GM18907 (cell line): ENCODE measurements around the gene DBET.
"Not testable (repeated sequence)": the region's sequence is repeated elsewhere in the genome, so short reads cannot be mapped to it uniquely, and the experiment has no call there.

ENCODE experiments used
- ATAC-seq: cut with Tn5 transposase; IDR thresholded peaks from one replicate; pipeline ENCODE4 v1.9.1; 2021; ENCODE audit warnings: mild to moderate bottlenecking, moderate library complexity; ENCODE audit not compliant: unreplicated experiment

Gene DBET

DNA sequence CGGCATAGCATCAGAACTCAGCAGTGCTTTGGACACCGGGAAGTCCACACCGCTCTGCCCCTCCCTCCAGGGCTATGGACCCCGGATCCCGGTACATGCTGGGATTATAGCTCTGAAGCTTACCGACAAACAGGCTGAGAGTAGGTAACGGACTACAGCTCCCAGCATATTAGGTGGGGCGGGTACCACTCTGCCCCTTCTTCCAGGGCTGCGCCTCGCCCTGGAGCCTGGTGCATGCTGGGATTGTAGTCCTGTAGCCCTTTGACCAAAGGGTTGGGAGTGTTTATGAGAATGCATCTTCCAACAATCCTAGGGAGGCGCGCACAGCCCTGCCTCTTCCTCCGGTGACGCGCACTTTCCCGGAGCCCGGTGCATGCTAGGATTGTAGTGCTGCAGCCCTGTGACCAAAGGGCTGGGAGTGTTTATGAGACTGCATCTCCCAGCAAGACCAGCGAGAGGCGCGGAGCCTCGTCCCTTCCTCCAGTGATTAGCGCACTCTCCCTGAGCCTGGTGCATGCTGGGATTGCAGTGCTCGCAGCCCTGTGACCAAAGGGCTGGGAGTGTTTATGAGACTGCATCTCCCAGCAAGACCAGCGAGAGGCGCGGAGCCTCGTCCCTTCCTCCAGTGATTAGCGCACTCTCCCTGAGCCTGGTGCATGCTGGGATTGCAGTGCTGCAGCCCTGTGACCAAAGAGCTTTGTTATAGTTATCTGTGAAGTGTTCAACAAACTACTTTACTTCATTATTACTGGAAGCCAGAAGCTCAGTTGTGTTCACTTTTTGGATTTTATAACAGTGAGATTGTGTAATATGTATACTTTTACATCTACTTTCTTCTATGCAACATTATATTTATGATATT, 14.7 kb upstream of the DBET start:
- ATAC-seq = not testable (repeated sequence)

DNA sequence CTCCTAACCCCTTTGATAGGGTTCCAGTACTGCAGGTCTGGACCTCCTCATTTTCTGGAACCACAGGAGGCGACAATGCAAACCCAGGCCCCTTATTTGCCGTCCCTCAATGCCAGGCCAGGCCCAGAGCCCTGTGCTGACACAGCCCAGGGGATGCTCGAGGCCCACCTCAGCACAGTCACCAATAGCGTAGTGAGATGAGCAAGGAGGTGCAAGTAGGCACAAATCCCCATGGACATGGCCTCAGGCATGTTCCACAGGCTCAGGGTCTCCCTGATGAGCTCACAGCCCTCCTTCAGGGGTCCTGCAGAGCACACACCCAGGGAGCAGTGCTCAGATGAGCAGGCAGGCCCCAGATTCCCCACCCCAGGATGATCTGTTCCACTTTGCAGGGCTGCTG, 5.3 kb upstream of the DBET start:
- not testable (repeated sequence) for ATAC-seq

DNA sequence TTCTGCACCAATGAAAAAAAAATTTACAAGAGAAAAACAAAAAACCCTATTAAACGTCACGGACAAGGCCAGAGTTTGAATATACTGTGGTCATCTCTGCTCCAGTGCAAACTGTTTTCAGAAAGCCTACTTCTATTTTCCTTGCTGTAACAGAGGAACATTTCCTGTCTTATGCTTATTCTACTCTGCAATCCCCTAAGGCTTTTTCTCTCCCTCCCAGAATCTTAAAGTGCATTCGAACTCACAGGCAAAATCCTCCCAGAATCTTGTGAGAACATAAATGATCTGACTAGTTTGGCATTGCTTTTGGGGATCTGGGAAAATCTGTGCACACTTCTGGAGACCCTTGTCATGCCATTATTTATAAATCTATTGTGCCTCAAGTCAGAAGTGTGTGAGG, 503 bp downstream of the DBET start:
- not testable (repeated sequence) for ATAC-seq

DNA sequence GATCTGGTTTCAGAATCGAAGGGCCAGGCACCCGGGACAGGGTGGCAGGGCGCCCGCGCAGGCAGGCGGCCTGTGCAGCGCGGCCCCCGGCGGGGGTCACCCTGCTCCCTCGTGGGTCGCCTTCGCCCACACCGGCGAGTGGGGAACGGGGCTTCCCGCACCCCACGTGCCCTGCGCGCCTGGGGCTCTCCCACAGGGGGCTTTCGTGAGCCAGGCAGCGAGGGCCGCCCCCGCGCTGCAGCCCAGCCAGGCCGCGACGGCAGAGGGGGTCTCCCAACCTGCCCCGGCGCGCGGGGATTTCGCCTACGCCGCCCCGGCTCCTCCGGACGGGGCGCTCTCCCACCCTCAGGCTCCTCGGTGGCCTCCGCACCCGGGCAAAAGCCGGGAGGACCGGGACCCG, 4.0 kb downstream of the DBET start:
- ATAC-seq = not testable (repeated sequence)

DNA sequence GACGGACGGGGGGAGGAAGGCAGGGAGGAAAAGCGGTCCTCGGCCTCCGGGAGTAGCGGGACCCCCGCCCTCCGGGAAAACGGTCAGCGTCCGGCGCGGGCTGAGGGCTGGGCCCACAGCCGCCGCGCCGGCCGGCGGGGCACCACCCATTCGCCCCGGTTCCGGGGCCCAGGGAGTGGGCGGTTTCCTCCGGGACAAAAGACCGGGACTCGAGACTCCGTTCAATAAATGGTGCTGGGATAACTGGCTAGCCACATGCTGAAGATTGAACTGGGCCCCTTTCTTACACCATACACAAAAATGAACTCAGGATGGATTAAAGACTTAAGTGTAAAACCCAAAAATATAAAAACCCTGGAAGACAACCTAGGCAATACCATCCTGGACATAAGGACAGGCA, 28.8 kb downstream of the DBET start:
- not testable (repeated sequence) for ATAC-seq

DNA sequence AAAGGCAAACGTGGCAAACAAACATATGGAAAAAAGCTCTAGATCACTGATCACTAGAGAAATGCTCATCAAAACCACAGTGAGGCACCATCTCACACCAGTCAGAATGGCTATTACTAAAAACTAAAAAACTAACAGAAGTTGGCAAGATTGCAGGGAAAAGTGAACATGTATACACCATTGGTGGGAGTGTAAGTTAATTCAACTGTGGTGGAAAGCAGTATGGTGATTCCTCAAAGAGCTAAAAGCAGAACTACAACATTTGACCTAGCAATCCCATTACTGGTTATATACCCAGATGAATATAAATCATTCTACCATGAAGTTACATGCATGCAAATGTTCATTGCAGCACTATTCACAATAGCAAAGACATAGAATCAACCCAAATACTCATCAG, 29.7 kb downstream of the DBET start:
- ATAC-seq = not testable (repeated sequence)

DNA sequence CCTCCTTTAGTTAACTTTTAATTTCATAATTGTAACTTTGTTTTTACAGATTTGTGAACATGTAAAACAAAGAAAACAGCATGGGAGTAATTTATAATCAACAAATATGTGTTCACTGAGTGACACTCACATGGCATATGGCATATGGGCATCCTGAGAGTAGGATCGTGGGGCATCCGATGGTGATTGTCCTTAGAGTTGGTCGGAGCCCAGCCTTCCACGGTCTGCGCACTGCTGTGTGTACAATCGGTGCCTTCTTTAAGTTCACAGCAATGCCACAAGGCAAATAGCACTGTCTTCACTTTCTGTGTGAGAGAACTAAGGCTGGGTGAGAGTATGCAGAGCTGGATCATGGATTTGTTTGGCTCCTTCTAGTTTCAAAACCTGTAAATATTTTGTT, 31.0 kb downstream of the DBET start:
- ATAC-seq = not testable (repeated sequence)

DNA sequence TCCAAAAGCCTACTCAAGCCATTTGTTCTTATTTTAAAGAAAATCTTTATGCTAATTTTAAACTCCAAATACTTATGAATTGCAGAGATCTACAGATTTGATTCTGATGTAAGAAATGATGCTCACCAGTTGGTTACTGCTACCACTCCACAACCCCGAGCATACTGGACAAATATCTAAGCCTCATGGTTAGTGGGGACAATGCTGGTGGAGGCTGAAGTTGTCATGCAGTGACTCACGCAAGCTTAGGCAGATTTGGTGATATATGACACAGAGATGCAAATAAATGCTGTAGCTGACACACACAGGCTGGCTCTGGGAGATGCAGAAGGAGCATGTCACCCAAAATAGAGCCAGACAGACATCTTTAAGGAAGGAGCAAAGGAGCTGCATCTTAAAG, 35.3 kb downstream of the DBET start:
- not testable (repeated sequence) for ATAC-seq

DNA sequence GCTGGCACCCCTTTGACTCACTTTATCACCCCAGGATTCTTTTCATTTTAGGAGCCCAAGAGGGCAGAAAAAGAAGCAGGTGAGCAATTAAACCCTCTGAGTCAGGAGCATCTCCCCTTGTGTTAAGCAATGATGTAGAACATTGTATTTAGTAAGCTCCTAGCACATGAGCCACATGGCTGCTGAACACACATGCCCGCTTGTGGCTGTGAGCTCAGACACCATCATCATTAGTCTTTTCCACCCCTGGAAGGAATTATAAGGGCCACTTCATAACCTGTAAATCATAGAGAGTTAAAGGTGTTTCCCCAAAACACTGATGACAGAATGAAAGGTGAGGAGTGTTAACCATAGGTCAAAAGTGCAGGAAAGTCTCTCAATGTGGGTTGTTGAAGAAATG, 37.2 kb downstream of the DBET start:
- ATAC-seq = not testable (repeated sequence)

DNA sequence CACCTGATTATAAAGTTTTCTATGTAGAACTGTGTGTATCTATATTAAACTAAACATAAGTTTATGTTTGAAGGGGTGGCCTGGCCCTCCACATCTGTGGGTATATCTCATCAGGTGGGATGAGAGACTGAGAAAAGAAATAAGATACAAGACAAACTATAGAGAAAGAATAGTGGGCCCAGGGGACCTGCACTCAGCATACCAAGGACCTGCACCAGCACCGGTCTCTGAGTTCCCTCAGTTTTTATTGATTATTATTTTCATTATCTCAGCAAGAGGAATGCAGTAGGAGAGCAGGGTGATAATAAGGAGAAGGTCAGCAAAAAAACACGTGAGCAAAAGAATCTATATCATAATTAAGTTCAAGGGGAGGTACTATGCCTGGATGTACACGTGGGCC, 41.9 kb downstream of the DBET start:
- not testable (repeated sequence) for ATAC-seq

DNA sequence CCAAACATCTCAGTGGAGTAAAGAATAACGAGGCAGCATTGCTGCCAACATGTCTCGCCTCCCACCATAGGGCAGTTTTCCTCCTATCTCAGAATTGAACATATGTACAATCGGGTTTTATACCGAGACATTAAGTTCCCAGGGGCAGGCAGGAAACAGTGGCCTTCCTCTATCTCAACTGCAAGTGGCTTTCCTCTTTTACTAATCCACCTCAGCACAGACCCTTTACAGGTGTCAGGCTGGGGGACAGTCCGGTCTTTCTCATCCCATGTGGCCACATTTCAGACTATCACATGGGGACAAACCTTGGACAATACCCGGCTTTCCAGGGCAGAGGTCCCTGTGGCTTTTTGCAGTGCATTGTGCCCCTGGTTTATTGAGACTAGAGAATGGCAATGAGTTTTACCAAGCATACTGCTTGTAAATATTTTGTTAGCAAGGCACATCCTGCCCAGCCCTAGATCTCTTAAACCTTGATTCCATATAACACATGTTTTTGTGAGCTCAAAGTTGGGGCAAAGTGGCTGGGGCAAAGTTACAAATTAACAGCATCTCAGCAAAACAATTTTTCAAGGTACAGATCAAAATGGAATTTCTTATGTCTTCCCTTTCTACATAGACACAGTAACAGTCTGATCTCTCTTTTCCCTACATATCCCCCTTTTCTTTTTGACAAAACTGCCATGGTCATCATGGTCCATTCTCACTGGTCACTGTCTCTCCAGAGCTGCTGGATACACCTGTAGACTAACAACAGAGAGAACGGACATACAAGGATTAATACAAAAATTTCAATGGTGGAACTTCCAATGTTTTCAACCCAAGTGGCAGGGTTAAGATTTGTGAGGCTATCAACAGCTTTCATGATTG, 42.5 kb downstream of the DBET start:
- not testable (repeated sequence) for ATAC-seq

DNA sequence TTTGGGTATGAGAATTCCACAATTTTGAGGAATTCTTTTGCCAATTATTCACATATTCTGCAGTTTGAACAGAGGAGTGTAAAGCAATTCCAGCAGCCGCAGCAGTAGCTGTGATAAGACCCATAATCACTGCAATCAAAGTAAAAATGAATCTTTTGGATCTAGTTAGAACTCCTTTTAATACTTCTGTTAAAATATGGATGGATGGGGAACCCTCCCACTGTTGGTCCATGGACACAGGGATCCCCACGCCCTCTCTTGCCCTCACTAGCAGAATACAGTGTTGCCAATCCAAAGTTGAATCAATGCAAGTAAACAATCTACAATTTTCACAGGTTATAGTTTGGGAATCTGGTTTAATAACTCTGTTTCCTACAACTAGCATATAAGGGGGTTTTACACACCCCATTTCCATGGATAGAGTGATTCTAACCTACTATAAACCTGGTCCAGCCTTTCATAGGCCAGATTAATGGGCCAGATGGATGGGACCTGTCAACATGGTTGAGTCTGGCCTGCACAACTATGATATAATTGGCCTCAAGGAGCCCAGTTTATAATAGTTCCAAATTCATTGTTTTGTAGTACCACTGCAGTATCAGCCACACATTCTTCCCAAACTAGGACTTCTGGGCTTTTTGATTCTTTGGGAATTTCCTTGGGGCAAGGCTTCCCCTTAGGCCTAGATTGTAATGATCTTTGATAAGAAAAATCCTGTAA, 43.6 kb downstream of the DBET start:
- not testable (repeated sequence) for ATAC-seq

DNA sequence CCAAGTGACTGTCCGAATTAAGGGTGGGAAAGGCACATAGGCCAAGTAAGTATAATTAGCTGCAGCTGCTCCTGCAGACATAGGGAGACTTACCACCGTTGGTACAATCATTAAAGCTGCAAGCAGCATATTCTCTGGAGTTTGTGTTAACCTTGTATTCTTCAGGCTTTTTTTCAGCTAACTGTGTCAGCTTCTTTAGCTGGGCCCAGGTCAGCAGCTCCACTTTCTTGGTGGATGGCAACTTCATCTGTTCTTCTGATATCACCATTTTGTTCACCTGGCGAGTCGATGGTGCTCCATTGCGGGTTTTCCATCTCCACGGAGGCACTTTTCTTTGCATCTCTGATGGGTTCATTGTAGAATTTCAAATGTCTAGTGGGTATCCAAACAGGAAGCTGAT, 44.5 kb downstream of the DBET start:
- ATAC-seq = not testable (repeated sequence)

DNA sequence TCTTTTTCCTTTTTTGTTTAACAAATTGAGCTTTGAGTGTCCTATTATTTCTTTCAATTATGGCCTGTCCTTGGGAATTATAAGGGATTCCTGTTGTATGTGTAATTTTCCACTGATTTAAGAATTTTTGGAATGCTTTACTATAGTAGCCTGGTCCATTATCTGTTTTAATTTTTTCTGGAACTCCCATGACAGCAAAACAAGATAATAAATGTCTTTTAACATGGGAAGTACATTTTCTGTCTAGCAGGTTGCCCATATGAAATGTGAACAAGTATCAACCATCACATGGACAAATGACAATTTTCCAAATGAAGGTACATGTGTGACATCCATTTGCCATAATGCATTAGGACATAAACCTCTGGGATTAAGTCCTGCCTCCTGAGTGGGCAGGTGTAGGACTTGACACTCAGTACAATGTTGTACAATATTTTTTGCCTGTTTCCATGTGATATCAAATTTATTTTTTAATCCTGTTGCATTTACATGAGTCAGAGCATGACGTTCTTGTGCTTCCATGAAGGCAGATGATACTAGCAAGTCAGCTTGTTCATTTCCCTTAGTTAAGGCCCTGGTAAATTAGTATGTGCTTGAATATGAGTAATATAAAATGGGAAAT, 45.2 kb downstream of the DBET start:
- ATAC-seq = not testable (repeated sequence)

DNA sequence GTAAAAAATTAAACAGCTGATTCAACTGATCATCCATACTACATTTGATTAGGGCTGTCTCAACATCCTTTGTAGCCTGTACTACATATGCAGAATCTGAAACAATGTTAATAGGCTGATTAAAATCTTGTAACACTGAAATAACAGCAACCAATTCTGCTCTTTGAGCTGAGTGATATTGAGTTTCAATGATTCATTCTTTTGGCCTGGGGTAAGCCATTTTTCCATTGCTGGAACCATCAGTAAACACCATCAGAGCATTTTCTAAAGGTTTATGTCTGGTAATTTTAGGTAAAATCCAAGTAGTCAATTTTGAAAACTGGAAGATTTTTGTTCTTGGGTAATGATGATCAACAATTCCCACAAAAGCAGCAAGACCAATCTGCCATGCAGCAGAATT, 45.7 kb downstream of the DBET start:
- ATAC-seq = not testable (repeated sequence)

DNA sequence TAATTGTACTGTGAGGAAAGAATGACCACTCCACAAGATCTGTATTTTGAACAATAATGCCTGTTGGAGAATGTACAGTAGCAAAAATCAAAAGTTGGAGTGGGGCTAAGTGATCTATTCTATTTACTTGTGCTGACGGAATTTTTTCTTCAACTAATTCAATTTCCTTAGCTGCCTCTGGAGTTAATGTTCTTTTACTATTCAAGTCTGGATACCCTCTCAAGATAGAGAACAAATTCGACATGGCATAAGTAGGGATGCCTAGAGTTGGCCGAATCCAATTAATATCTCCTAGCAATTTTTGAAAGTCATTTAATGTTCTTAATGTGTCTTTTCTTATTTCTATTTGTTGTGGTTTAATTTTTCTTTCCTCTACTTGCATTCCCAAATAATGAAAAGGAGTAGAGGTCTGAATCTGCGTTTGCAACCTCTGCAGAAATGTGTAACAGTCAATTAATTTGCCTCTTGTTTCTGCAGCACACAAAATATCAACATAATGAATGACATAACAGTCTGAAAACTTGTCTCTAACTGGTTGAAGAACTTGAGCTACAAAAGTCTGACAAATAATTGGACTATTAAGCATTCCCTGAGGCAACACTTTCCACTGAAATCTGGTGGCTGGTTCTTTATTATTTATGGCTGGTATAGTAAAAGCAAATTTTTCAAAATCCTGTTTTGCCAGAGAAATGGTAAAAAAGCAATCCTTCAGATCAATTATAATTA, 46.4 kb downstream of the DBET start:
- not testable (repeated sequence) for ATAC-seq

DNA sequence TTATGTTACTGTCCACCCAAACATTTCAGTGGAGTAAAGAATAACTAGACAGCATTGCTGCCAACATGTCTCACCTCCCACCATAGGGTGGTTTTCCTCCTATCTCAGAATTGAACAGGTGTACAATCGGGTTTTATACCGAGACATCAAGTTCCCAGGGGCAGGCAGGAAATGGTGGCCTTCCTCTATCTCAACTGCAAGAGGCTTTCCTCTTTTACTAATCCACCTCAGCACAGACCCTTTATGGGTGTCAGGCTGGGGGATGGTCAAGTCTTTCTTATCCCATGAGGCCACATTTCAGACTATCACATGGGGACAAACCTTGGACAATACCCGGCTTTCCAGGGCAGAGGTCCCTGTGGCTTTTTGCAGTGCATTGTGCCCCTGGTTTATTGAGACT, 48.6 kb downstream of the DBET start:
- not testable (repeated sequence) for ATAC-seq

DNA sequence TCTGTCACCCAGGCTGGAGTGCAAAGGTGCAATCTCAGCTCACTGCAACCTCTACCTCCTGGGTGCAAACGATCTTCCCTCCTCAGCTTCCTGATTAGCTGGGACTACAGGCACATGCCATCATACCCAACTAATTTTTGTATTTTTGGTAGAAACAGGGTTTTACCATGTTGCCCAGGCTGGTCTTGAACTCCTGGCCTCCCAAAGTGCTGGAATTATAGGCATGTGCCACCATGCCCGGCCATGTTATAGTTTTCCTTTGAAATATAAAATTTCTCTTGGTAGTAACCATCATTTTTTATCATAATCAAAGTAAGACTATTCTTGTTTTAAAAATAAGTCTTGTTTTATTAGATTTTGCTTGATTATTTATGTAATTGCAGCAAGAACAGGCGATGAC, 50.7 kb downstream of the DBET start:
- not testable (repeated sequence) for ATAC-seq
